Activated CD8-positive, alpha-beta memory T cell treated with anti-CD3 and anti-CD28 coated beads for 36 hours (primary cell): ENCODE measurements around the gene GOLGA8F. TPM values are rescaled to one million over a fixed set of nuclear protein-coding genes. Genes with fewer than 3 reads are reported as not detected.
"Not testable (repeated sequence)": the region's sequence is repeated elsewhere in the genome, so short reads cannot be mapped to it uniquely, and the experiment has no call there.

ENCODE experiments used
- CTCF ChIA-PET: fragments of 350-600 bp; sonication (Branson Sonifier 250); formaldehyde crosslinking; loops from one replicate; lab custom pipeline; 2021; ENCODE audit warnings: antibody characterized with exemption; lab: Charles Lee
- POLR2A ChIA-PET: fragments of 350-600 bp; sonication (Branson Sonifier 250); formaldehyde crosslinking; loops from one replicate; lab custom pipeline; 2021; ENCODE audit warnings: antibody characterized with exemption; lab: Charles Lee
- total RNA-seq, 2 experiments: library from RNA; stranded (reverse); gene quantifications; one replicate each; pipeline ENCODE4 v1.2.3, GENCODE V29; 2021

GOLGA8F gene, protein sequence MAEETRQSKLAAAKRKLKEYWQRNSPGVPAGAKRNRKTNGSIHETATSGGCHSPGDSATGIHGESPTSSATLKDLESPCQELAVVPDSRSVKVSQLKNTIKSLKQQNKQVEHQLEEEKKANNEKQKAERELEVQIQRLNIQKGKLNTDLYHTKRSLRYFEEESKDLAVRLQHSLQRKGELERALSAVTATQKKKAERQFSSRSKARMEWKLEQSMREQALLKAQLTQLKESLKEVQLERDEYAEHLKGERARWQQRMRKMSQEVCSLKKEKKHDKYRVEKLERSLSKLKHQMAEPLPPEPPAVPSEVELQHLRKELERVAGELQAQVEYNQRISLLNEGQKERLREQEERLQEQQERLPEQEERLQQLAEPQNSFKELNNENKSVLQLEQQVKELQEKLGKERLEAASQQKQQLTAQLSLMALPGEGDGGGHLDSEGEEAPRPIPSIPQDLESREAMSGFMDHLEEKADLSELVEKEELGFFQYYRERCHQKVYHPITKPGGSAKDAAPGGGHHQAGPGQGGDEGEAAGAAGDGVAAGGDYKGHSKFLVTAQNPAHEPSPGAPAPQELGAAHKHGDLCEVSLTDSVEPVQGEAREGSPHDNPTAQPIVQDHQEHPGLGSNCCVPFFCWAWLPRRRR
- total RNA-seq: not detected

GRCh38 chr15:28378364-28378763 lies at the start of gene GOLGA8F:
Gene GOLGA8F (plus strand): TSS chr15:28378664. CDS start chr15:28378762, 98 bp downstream.
- CTCF ChIA-PET, POLR2A ChIA-PET: not testable (repeated sequence)

GRCh38 chr15:28357984-28358383 lies 20.5 kb upstream of the GOLGA8F start, which contains the start of gene GOLGA6L24:
Gene GOLGA6L24 (minus strand): TSS chr15:28358084. CDS start chr15:28358023, 61 bp downstream.
- POLR2A ChIA-PET, CTCF ChIA-PET: not testable (repeated sequence)

GRCh38 chr15:28365502-28365901 lies 13.0 kb upstream of the GOLGA8F start:
- POLR2A ChIA-PET, CTCF ChIA-PET: not testable (repeated sequence)

DNA sequence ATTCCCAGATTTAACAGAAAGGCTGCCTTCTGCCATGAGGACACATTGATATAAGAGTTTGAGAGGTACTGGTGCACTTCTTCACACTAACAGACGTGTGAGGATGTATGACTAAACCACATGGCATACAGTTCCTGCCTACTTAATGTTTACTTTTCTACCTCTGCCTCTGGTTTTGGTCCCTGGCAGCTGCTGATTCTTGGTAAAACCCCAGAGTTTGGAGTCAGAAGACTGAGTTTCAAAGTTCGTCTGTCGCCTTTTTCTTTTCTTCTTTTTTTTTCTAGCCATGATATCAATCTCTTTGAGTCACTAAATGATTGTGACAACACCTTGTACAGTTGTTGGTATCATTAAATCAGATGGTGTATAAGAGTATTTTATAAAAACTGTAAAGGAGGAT lies 1.6 kb downstream of the GOLGA8F start:
- CTCF ChIA-PET, POLR2A ChIA-PET: not testable (repeated sequence)

GRCh38 chr15:28396022-28396421 lies 17.6 kb downstream of the GOLGA8F start:
- POLR2A ChIA-PET, CTCF ChIA-PET: not testable (repeated sequence)

GRCh38 chr15:28402774-28403435 lies 24.4 kb downstream of the GOLGA8F start:
- CTCF ChIA-PET, POLR2A ChIA-PET: not testable (repeated sequence)

GRCh38 chr15:28420470-28420869 lies 42.0 kb downstream of the GOLGA8F start:
- POLR2A ChIA-PET: not testable (repeated sequence)

DNA sequence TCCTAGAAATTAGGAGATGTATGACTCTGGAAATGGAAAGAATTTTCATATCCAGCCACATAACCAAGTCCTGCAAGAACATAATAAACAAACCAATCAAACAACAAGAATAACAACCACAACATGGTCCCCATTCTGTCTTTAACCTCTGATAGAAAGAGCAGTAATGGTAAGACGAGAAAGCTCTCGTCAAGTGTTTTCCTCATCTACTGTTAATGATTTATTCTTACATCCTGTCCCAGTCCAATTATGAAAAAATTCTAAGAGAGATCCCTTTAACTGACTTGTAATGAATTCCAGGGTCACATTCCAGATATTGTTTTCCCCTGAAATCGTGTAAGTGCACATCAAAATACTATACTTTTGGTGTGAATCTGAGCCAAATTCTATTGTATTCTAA lies 57.1 kb downstream of the GOLGA8F start:
- CTCF ChIA-PET, POLR2A ChIA-PET: not testable (repeated sequence)

More at GRCh38 chr15:28420470-28420869, 42.0 kb downstream of the GOLGA8F start:
- CTCF ChIA-PET: not testable (repeated sequence)

Other genes with a start within 250 kb of the GOLGA8F start
- 10 to 100 TPM; 31.3 to 32.8 TPM for gene HERC2, start 56.5 kb upstream of the GOLGA8F start, total RNA-seq
- not detected for gene GOLGA6L24, start 20.6 kb upstream of the GOLGA8F start, total RNA-seq
- not detected for gene GOLGA8G, start 154.3 kb downstream of the GOLGA8F start, total RNA-seq
- not detected for gene GOLGA6L25, start 174.9 kb downstream of the GOLGA8F start, total RNA-seq